ENCODE data around the gene VPS45. TPM values are rescaled to one million over a fixed set of nuclear protein-coding genes. Genes with fewer than 3 reads are reported as not detected.
"Not testable (repeated sequence)": the region's sequence is repeated elsewhere in the genome, so short reads cannot be mapped to it uniquely, and the experiment has no call there.

VPS45 gene
- total and polyA plus RNA-seq, 2 experiments from 2014 or later, result 41.7 to 42.0 TPM

DNA sequence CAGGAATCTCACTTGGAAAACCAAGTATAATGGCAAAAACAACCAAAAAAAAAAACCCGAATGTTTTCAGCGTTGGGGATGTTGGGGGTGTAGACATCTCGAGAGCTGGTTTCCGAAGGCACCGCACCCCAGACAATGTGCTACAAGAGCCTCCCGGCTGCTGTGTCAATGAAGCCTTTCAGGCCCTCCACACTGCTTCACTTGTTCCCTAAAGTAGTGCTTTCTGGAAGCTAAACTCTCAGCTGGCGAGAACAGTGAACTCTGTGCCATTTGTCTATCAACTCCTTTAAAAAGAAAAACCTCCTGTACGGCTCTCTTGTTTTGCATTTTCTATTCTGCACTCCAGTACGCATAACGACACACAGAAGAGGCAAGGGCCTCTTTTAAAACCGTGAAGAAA lies 114.7 kb downstream of the VPS45 start:
- Histone ChIP-seq H3K79me2 (ENCODE audit: insufficient read depth) (no peaks in the 10 kb centered on the region), H3K4me1 (ENCODE audit: insufficient read depth) (peaks cover 9% of the 10 kb centered on the region), H3K27ac (no peak overlapping the region), H2AFZ (no peak overlapping the region), H3K9me3 (ENCODE audit: low read depth) (no peaks in the 10 kb centered on the region), H4K20me1 (ENCODE audit: insufficient read depth) (no peaks in the 10 kb centered on the region), H3K4me2 (ENCODE audit: unreplicated experiment) (no peak overlapping the region), H3K4me3 (no peak overlapping the region), H3K36me3 (ENCODE audit: low read depth) (no peaks in the 10 kb centered on the region), H3F3A (ENCODE audit: insufficient read depth) (peaks cover 5% of the 10 kb centered on the region; the same call in 1 of the 2 replicates), H3K27me3 (replicated peaks; ENCODE audit: insufficient read depth) (no peaks in the 10 kb centered on the region), H3K9me2 (ENCODE audit: insufficient read depth) (no peaks in the 10 kb centered on the region), H3K9ac (no peak overlapping the region)
- TF ChIP-seq EZH2 (IDR thresholded peaks at IDR 0.05; ENCODE audit: insufficient read depth, poor library complexity, severe bottlenecking), result no peak
- TF ChIP-seq EZH2phosphoT487 (IDR thresholded peaks at IDR 0.05; ENCODE audit: insufficient read depth, low read depth), result no peak
- in situ Hi-C loops (cut with MboI), result no loop called here
- 90 to 94% methylated on average over 11 of the region's 11 CpGs for WGBS, 2 experiments (ENCODE audit: low coverage in 1 of 2, low lambda C conversion rate in 2 of 2, missing lambda C conversion rate in 2 of 2)
- no peak for DNase-seq

GRCh38 chr1:150183061-150183460 lies 115.5 kb downstream of the VPS45 start:
- no peak for DNase-seq
- Histone ChIP-seq H3K4me2 (ENCODE audit: unreplicated experiment) (no peak overlapping the region), H3K4me1 (ENCODE audit: insufficient read depth) (peaks cover 16% of the 10 kb centered on the region), H3K9me2 (ENCODE audit: insufficient read depth) (no peaks in the 10 kb centered on the region), H3K9ac (no peak overlapping the region), H4K20me1 (ENCODE audit: insufficient read depth) (no peaks in the 10 kb centered on the region), H2AFZ (no peak overlapping the region), H3F3A (ENCODE audit: insufficient read depth) (peaks cover 5% of the 10 kb centered on the region; the same call in 1 of the 2 replicates), H3K27me3 (replicated peaks; ENCODE audit: insufficient read depth) (no peaks in the 10 kb centered on the region), H3K36me3 (ENCODE audit: low read depth) (no peaks in the 10 kb centered on the region), H3K27ac (no peak overlapping the region), H3K4me3 (no peak overlapping the region), H3K79me2 (ENCODE audit: insufficient read depth) (no peaks in the 10 kb centered on the region), H3K9me3 (ENCODE audit: low read depth) (no peaks in the 10 kb centered on the region)
- in situ Hi-C loops (cut with MboI), result no loop called here
- no peak for TF ChIP-seq EZH2phosphoT487 (IDR thresholded peaks at IDR 0.05; ENCODE audit: insufficient read depth, low read depth)
- TF ChIP-seq EZH2 (IDR thresholded peaks at IDR 0.05; ENCODE audit: insufficient read depth, poor library complexity, severe bottlenecking), result no peak
- WGBS, 2 experiments (ENCODE audit: low coverage in 1 of 2, low lambda C conversion rate in 2 of 2, missing lambda C conversion rate in 2 of 2), result 97 to 99% methylated on average over 3 of the region's 3 CpGs

DNA sequence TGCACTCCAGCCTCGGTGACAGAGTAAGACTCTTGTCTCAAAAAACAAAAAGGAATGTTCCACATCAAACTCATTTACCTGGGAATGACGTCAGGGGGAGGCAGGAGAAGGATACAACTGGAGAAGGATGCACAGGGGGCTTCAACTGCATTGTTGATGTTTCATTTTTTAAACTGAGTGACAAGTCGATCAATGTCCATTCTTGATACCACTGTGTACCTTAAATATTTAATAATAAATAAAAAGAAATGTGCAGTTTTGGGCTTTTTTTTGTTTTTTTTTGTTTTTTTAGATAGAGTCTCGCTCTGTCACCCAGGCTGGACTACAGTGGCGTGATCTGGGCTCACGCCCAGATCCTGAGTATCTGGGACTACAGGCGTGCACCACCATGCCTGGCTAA lies 117.9 kb downstream of the VPS45 start:
- H3K27me3 ChIP-seq (replicated peaks; ENCODE audit: insufficient read depth), result no peaks in the 10 kb centered on the region
- H2AFZ ChIP-seq, result no peak overlapping the region
- 91 to 92% methylated on average over 7 of the region's 7 CpGs for WGBS, 2 experiments (ENCODE audit: low coverage in 1 of 2, low lambda C conversion rate in 2 of 2, missing lambda C conversion rate in 2 of 2)
- no peak overlapping the region for H3K27ac ChIP-seq
- H3K4me3 ChIP-seq, result no peak overlapping the region
- TF ChIP-seq EZH2phosphoT487 (IDR thresholded peaks at IDR 0.05; ENCODE audit: insufficient read depth, low read depth) (no peak), EZH2 (IDR thresholded peaks at IDR 0.05; ENCODE audit: insufficient read depth, poor library complexity, severe bottlenecking) (no peak)
- H4K20me1 ChIP-seq (ENCODE audit: insufficient read depth), result no peaks in the 10 kb centered on the region
- H3K4me2 ChIP-seq (ENCODE audit: unreplicated experiment), result no peak overlapping the region
- H3K36me3 ChIP-seq (ENCODE audit: low read depth), result no peaks in the 10 kb centered on the region
- peaks cover 16% of the 10 kb centered on the region for H3K4me1 ChIP-seq (ENCODE audit: insufficient read depth)
- no peaks in the 10 kb centered on the region for H3K9me3 ChIP-seq (ENCODE audit: low read depth)
- in situ Hi-C loops (cut with MboI), result no loop called here
- H3K9ac ChIP-seq, result no peak overlapping the region
- no peaks in the 10 kb centered on the region for H3K9me2 ChIP-seq (ENCODE audit: insufficient read depth)
- H3K79me2 ChIP-seq (ENCODE audit: insufficient read depth), result no peaks in the 10 kb centered on the region
- no peak for DNase-seq
- peaks cover 5% of the 10 kb centered on the region; the same call in 1 of the 2 replicates for H3F3A ChIP-seq (ENCODE audit: insufficient read depth)

- DNase-seq; H3K27me3 ChIP-seq (replicated peaks; ENCODE audit: insufficient read depth); H3K9me3 ChIP-seq (ENCODE audit: low read depth); H3K79me2 ChIP-seq (ENCODE audit: insufficient read depth); H4K20me1 ChIP-seq (ENCODE audit: insufficient read depth); H3F3A ChIP-seq (ENCODE audit: insufficient read depth); in situ Hi-C loops (cut with MboI); H3K9ac ChIP-seq; H3K36me3 ChIP-seq (ENCODE audit: low read depth); H3K9me2 ChIP-seq (ENCODE audit: insufficient read depth); H3K4me3 ChIP-seq: not testable (repeated sequence)
- Histone ChIP-seq H3K27ac (peak overlapping the region; percentile 70), H3K4me1 (ENCODE audit: insufficient read depth) (peaks cover 16% of the 10 kb centered on the region), H2AFZ (peak overlapping the region; percentile 83), H3K4me2 (ENCODE audit: unreplicated experiment) (peak overlapping the region; percentile 45)
- 68 to 69% methylated on average over 7 of the region's 7 CpGs for WGBS, 2 experiments (ENCODE audit: low coverage in 1 of 2, low lambda C conversion rate in 2 of 2, missing lambda C conversion rate in 2 of 2)
Measured at GRCh38 chr1:150186438-150186788, 118.8 kb downstream of the VPS45 start.
